Right lobe of liver (tissue), 6 donors: ENCODE measurements around the gene MIEN1. TPM values are rescaled to one million over a fixed set of nuclear protein-coding genes. Genes with fewer than 3 reads are reported as not detected.

ENCODE experiments used
- ATAC-seq, 4 donors: fragments of 200-7000 bp; cut with Tn5 transposase; one replicate each; pipeline ENCODE4 v1.9.1; 2020; ENCODE audit warnings: mild to moderate bottlenecking in 4 of 4, moderate library complexity in 4 of 4
- DNase-seq, 3 donors: peaks; one replicate each; pipeline ENCODE4 v3.0.0-alpha.2; 2020
- H3K27ac ChIP-seq, 3 donors: fragments of 200-600 bp; one replicate each; pipeline ENCODE4 v1.8.0; 2022
- H3K27me3 ChIP-seq, 2 donors: fragments of 200-600 bp; one replicate each; pipeline ENCODE4 v1.8.0; 2022
- H3K36me3 ChIP-seq, 4 donors: fragments of 200-600 bp; sonication (generic) in 1 of 4; one replicate each; pipeline versions ENCODE4 v1.5.1 to v1.8.0; 2017 to 2022; ENCODE audit warnings: control low read depth in 1 of 4
- H3K4me1 ChIP-seq, 4 donors: fragments of 200-600 bp; sonication (generic) in 1 of 4; one replicate each; pipeline versions ENCODE4 v1.5.1 to v1.8.0; 2017 to 2022; ENCODE audit warnings: control low read depth in 1 of 4
- H3K4me3 ChIP-seq, 3 donors: fragments of 200-600 bp; one replicate each; pipeline ENCODE4 v1.8.0; 2022
- H3K9me3 ChIP-seq, 4 donors: fragments of 200-600 bp; sonication (generic) in 1 of 4; one replicate each; pipeline versions ENCODE4 v1.5.1 to v1.8.0; 2017 to 2022; ENCODE audit warnings: control low read depth in 1 of 4
- POLR2A ChIP-seq: fragments of 450-650 bp; IDR thresholded peaks from one replicate; pipeline ENCODE4 v1.6.1; 2017; ENCODE audit warnings: antibody characterized with exemption, mild to moderate bottlenecking
- WGBS: methylation state at CpG from one replicate; pipeline ENCODE4 v1.1.6; 2018; ENCODE audit warnings: low coverage, low lambda C conversion rate; ENCODE audit not compliant: insufficient coverage; ENCODE audit errors: missing lambda C conversion rate; 5-methylcytosine and 5-hydroxymethylcytosine counted together
- intact Hi-C, 2 donors: fragments of 100-400 bp; cut with DNase I; formaldehyde crosslinking; loops; one replicate each; pipeline versions ENCODE4 v1.11.2 to v1.14.1; 2022
- total RNA-seq, 6 experiments: library from RNA; depleted of rRNA in 2 of 6; stranded (reverse); fragments of >200 nt in 2 of 6; fragmentation: NEBNext Ultra II Directional in 3 of 6; extraction: Animal tissue kit (Norgen Biotek cat#: 25700) in 3 of 6; gene quantifications; one replicate each; pipeline versions ENCODE4 v1.1.0 to v1.2.4, GENCODE V29; 2016 to 2023
- TF ChIP-seq, protein P1 (sequence below), 4 donors: fragments of 200-600 bp in 3 of 4; fragments of 450-650 bp in 1 of 4; IDR thresholded peaks; one replicate each; pipeline versions ENCODE4 v1.5.1 to v1.8.0; 2016 to 2022; ENCODE audit warnings: antibody characterized with exemption in 4 of 4, mild to moderate bottlenecking in 2 of 4
- donor health status: DM: no; HTN: yes; CAD: no.
- donor health status: DM: no; HTN: no; CAD: no.
- donor health status: DM: no; HTN: no; CAD: no.
- donor health status: DM: no; HTN: yes; CAD: no.
- donor health status: DM: no; HTN: yes; CAD: no.

MIEN1 gene
- total RNA-seq, 6 experiments from 2014 or later, result 23.1 to 61.6 (median 29.0) TPM

GRCh38 chr17:39738983-39739884 is 8.9 kb upstream of the MIEN1 start:
- H3K9me3 ChIP-seq, result no peaks in the 10 kb centered on the region
- TF ChIP-seq POLR2A, result no peak
- TF ChIP-seq, protein P1, sequence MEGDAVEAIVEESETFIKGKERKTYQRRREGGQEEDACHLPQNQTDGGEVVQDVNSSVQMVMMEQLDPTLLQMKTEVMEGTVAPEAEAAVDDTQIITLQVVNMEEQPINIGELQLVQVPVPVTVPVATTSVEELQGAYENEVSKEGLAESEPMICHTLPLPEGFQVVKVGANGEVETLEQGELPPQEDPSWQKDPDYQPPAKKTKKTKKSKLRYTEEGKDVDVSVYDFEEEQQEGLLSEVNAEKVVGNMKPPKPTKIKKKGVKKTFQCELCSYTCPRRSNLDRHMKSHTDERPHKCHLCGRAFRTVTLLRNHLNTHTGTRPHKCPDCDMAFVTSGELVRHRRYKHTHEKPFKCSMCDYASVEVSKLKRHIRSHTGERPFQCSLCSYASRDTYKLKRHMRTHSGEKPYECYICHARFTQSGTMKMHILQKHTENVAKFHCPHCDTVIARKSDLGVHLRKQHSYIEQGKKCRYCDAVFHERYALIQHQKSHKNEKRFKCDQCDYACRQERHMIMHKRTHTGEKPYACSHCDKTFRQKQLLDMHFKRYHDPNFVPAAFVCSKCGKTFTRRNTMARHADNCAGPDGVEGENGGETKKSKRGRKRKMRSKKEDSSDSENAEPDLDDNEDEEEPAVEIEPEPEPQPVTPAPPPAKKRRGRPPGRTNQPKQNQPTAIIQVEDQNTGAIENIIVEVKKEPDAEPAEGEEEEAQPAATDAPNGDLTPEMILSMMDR (IDR thresholded peaks at IDR 0.05), result no peak
- peak; percentile 82 to 93 (median 92) for DNase-seq
- H3K27me3 ChIP-seq, result no peaks in the 10 kb centered on the region
- H3K4me3 ChIP-seq, result peak overlapping the region; percentile 51 to 82 (median 72)
- 4% methylated on average over 18 of the region's 32 CpGs for WGBS
- H3K36me3 ChIP-seq, result peaks cover 0 to 13% (median 0%) of the 10 kb centered on the region in 4 donors
- H3K4me1 ChIP-seq, result peaks cover 0 to 15% (median 5%) of the 10 kb centered on the region in 4 donors
- peak overlapping the region; percentile 74 to 94 (median 94) for H3K27ac ChIP-seq
- ATAC-seq, result peak; percentile 66 to 74 (median 71)
- intact Hi-C loops, result no loop called here

- H3K36me3 ChIP-seq, result peaks cover 0 to 8% (median 0%) of the 10 kb centered on the region in 4 donors
- no peaks in the 10 kb centered on the region for H3K9me3 ChIP-seq
- peak overlapping the region; percentile 51 to 82 (median 72) for H3K4me3 ChIP-seq
- DNase-seq (peak in 2 of 3 donors; percentile 64 to 77), ATAC-seq (peak; percentile 40 to 51 (median 45))
- WGBS, result 2% methylated on average over 7 of the region's 13 CpGs
- intact Hi-C loops, result no loop called here
- no peaks in the 10 kb centered on the region for H3K27me3 ChIP-seq
- peak overlapping the region; percentile 74 to 94 (median 94) for H3K27ac ChIP-seq
- TF ChIP-seq, protein P1 (IDR thresholded peaks at IDR 0.05), result no peak
- TF ChIP-seq POLR2A, result no peak
- H3K4me1 ChIP-seq, result peaks cover 0 to 15% (median 5%) of the 10 kb centered on the region in 4 donors
Measured at GRCh38 chr17:39738568-39738901, 8.2 kb upstream of the MIEN1 start.

- Histone ChIP-seq H3K4me1 (peaks cover 0 to 15% (median 5%) of the 10 kb centered on the region in 4 donors), H3K27ac (peak within 1 kb of the TSS; percentile 74 to 94 (median 94)), H3K36me3 (peaks cover 0 to 8% (median 0%) of the 10 kb centered on the region in 4 donors), H3K4me3 (peak within 1 kb of the TSS; percentile 51 to 82 (median 72)), H3K9me3 (no peaks in the 10 kb centered on the region), H3K27me3 (no peaks in the 10 kb centered on the region)
- intact Hi-C loops, result no loop called here
- 8% methylated on average over 16 of the region's 34 CpGs for WGBS
- peak; percentile 79 to 89 (median 86) for DNase-seq
- peak; percentile 66 to 80 (median 74) for ATAC-seq
- TF ChIP-seq POLR2A, result peak; percentile 2
- TF ChIP-seq, protein P1 (IDR thresholded peaks at IDR 0.05), result no peak
Measured at GRCh38 chr17:39737760-39738567, 7.6 kb upstream of the MIEN1 start, which contains the start of gene GRB7. TSS of gene GRB7 (plus strand) at chr17:39737938. CDS start at chr17:39742302, 4,364 bp downstream.

DNA sequence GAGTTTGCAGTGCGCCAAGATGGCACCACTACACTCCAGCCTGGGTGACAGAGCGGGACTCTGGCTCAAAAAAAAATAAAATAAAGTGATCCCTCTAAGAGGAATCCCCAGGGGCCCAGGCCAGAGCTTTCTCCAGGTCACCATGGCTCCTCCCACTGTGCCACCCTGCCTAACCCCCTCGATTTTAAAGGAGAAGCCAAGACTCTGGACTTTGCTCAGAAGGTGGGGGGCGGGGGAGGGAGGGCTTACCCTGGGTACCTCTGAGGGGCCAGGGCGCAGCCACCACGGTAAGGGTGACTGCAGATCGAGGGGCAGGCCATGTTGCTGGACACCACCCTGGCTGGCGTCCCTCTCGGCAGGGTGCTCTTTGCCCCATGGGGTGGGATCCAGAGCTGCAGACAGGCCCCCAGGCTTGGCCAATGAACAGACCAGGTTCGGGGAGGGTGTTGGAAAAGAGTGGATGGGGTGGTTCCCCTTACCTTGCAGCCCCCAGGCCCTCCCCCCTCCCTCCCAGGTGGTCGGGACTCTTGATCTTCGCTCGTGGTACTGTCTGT is 7.0 kb upstream of the MIEN1 start:
- peak overlapping the region; percentile 74 to 94 (median 94) for H3K27ac ChIP-seq
- intact Hi-C loops, result no loop called here
- peaks cover 0 to 1% (median 0%) of the 10 kb centered on the region in 4 donors for H3K36me3 ChIP-seq
- ATAC-seq, result peak; percentile 18 to 74 (median 67)
- TF ChIP-seq POLR2A, result peak; percentile 19
- TF ChIP-seq, protein P1 (IDR thresholded peaks at IDR 0.05), result no peak
- H3K4me1 ChIP-seq, result peaks cover 0 to 15% (median 5%) of the 10 kb centered on the region in 4 donors
- peak overlapping the region; percentile 51 to 82 (median 72) for H3K4me3 ChIP-seq
- peak in 2 of 3 donors; percentile 89 to 91 for DNase-seq
- H3K9me3 ChIP-seq, result no peaks in the 10 kb centered on the region
- WGBS, result 40% methylated on average over 4 of the region's 13 CpGs
- H3K27me3 ChIP-seq, result no peaks in the 10 kb centered on the region
